ENCODE measurements around the gene CD2BP2. TPM values are rescaled to one million over a fixed set of nuclear protein-coding genes. Genes with fewer than 3 reads are reported as not detected.

CD2BP2 gene
- total and polyA plus RNA-seq, 9 of the 15 experiments (the other 6 are each of a cell fraction or from before 2014, with no cell fraction given) = 3.9 to 51.1 (median 32.8) TPM

- Histone ChIP-seq H3K79me2 (ENCODE audit: control insufficient read depth, insufficient read depth, low read length) (peaks cover 16% of the 10 kb centered on the region), H3K4me3 (peak overlapping the region; percentile 55), H2AFZ (ENCODE audit: low read depth, low read length) (peak overlapping the region; percentile 71), H3K27ac (ENCODE audit: extremely low read depth, low read depth, low read length) (peak overlapping the region; percentile 92), H3K9me3 (replicated peaks; ENCODE audit: control insufficient read depth, insufficient read depth, low read depth, low read length) (no peaks in the 10 kb centered on the region), H3K9ac (ENCODE audit: insufficient read depth in 1 of 2, low read depth in 2 of 2, low read length in 2 of 2) (peak overlapping the region; percentile 70 to 95), H3K36me3 (ENCODE audit: control insufficient read depth, insufficient read depth, low read length) (peaks cover 7% of the 10 kb centered on the region; the same call in 1 of the 3 replicates), H3K9me1 (ENCODE audit: control insufficient read depth, insufficient read depth, low read length) (no peaks in the 10 kb centered on the region), H4K20me1 (replicated peaks; ENCODE audit: control insufficient read depth, insufficient read depth, low read length) (no peaks in the 10 kb centered on the region), H3K4me1 (replicated peaks in 1 of 2; ENCODE audit: control insufficient read depth in 2 of 2, insufficient read depth in 2 of 2, low read length in 2 of 2) (peaks cover 46 to 62% of the 10 kb centered on the region in 2 experiments), H3K4me2 (ENCODE audit: insufficient read depth, low read length) (peak overlapping the region; percentile 83), H3K27me3 (ENCODE audit: control insufficient read depth in 2 of 2, insufficient read depth in 2 of 2, low read length in 2 of 2) (no peaks in the 10 kb centered on the region)
- peak; percentile 95 to 99 (median 96) for DNase-seq (ENCODE audit: extremely low read depth in 1 of 4, low spot score in 3 of 4)
- in situ Hi-C loops (cut with MboI) (no loop called here), intact Hi-C loops (cut with micrococcal nuclease) (loop anchor here (10.0 kb wide), 1 partner anchor 314 kb away; the partner anchor contains the start of gene ALDOA)
- 0% methylated on average over 37 of the region's 67 CpGs for WGBS (ENCODE audit: insufficient coverage, low coverage, missing lambda C conversion rate)
- peak; percentile 92 for FAIRE-seq
- POLR2A ChIA-PET = interaction anchor here (0.6 to 2.3 kb wide), 6 partner anchors 13 to 518 kb away, joined by 3 to 6 read pairs (median 4); partner anchors contain the start of genes CD2BP2 and CTF1
- ATAC-seq = peak; percentile 94
- no TSS peak for BruUV-seq (replicated peaks)
- CTCF ChIA-PET (ENCODE audit: low intra/inter-chr PET ratio) = no interaction called here
- no peak for TF ChIP-seq PRPF4 (IDR thresholded peaks at IDR 0.05; ENCODE audit: insufficient read depth, low read depth, low read length, poor library complexity, severe bottlenecking)
- peak; percentile 74; the same call in 1 of the 2 replicates for TF ChIP-seq NR2F6 (CRISPR knock-in tag; IDR thresholded peaks at IDR 0.05)
- TF ChIP-seq ZSCAN32 (CRISPR knock-in tag; IDR thresholded peaks at IDR 0.05) = 0 out of 2 replicates have a peak, but pooled peaks have one; percentile 21
- TF ChIP-seq MXI1 (IDR thresholded peaks at IDR 0.05; ENCODE audit: low read depth, low read length) = peak; percentile 44; the same call in 1 of the 2 replicates
- TF ChIP-seq RBM17 (IDR thresholded peaks at IDR 0.05; ENCODE audit: borderline replicate concordance, low read depth, low read length) = no peak
- no peak for TF ChIP-seq ZNF717 (CRISPR knock-in tag; IDR thresholded peaks at IDR 0.05)
- TF ChIP-seq ZNF445 (CRISPR knock-in tag; IDR thresholded peaks at IDR 0.05; ENCODE audit: low read depth) = no peak
- TF ChIP-seq PHF8 (IDR thresholded peaks at IDR 0.05; ENCODE audit: borderline replicate concordance, low read length) = peak; percentile 73; the same call in 1 of the 2 replicates
- TF ChIP-seq, protein P1, sequence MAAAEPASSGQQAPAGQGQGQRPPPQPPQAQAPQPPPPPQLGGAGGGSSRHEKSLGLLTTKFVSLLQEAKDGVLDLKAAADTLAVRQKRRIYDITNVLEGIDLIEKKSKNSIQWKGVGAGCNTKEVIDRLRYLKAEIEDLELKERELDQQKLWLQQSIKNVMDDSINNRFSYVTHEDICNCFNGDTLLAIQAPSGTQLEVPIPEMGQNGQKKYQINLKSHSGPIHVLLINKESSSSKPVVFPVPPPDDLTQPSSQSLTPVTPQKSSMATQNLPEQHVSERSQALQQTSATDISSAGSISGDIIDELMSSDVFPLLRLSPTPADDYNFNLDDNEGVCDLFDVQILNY (CRISPR knock-in tag; IDR thresholded peaks at IDR 0.05) = peak; percentile 82
Observed at GRCh38 chr16:30378236-30379157, 23.4 kb upstream of the CD2BP2 start.
